HepG2 (cell line): Measurements from ENCODE around the gene JMJD1C. TPM values are rescaled to one million over a fixed set of nuclear protein-coding genes. Genes with fewer than 3 reads are reported as not detected.
A peak's percentile ranks its signal among the peaks of the same experiment; 100 is the strongest.

ENCODE experiments used
- AGO1 ChIP-seq: fragments of 200-400 bp; formaldehyde crosslinking; IDR thresholded peaks from 2 replicates; pipeline ENCODE4 v1.6.1; 2017; ENCODE audit warnings: mild to moderate bottlenecking, low read depth, low read length, moderate library complexity; ENCODE audit not compliant: poor library complexity, severe bottlenecking
- AKNA ChIP-seq: sonication (generic); formaldehyde crosslinking; IDR thresholded peaks from 2 replicates; pipeline ENCODE4 v1.4.0; 2020; ENCODE audit warnings: missing genetic modification reagents, borderline replicate concordance
- ATF7-NPFF ChIP-seq: sonication (generic); formaldehyde crosslinking; IDR thresholded peaks from 2 replicates; pipeline ENCODE4 v1.8.1; 2023; ENCODE audit warnings: mild to moderate bottlenecking, low read depth, missing genetic modification reagents, moderate library complexity
- CBX5 ChIP-seq: sonication (generic); formaldehyde crosslinking; IDR thresholded peaks from 2 replicates; pipeline ENCODE4 v1.4.0; 2020; ENCODE audit warnings: missing genetic modification reagents, borderline replicate concordance
- DR1 ChIP-seq: sonication (generic); formaldehyde crosslinking; IDR thresholded peaks from 2 replicates; pipeline ENCODE4 v1.8.0; 2021; ENCODE audit warnings: mild to moderate bottlenecking, missing genetic modification reagents, inconsistent platforms
- FOXO1 ChIP-seq: sonication (generic); formaldehyde crosslinking; IDR thresholded peaks from 2 replicates; pipeline ENCODE4 v1.4.0; 2020; ENCODE audit warnings: missing genetic modification reagents
- GABPA ChIP-seq, 2 experiments: IDR thresholded peaks; 2 replicates each; pipeline ENCODE4 v1.6.1; 2011 to 2016; ENCODE audit warnings: low read depth in 2 of 2, low read length in 1 of 2, missing biosample characterization in 1 of 2, missing genetic modification characterization in 1 of 2
- IKZF5 ChIP-seq: IDR thresholded peaks from 2 replicates; pipeline ENCODE4 v1.6.1; 2018; ENCODE audit warnings: missing genetic modification reagents, mild to moderate bottlenecking, missing compliant biosample characterization
- MXD4 ChIP-seq: IDR thresholded peaks from 2 replicates; pipeline ENCODE4 v1.6.1; 2016; ENCODE audit warnings: mild to moderate bottlenecking, missing biosample characterization, missing genetic modification reagents
- PHF20 ChIP-seq: sonication (generic); formaldehyde crosslinking; IDR thresholded peaks from 2 replicates; pipeline ENCODE4 v1.5.0; 2020; ENCODE audit warnings: mild to moderate bottlenecking, missing genetic modification reagents
- POGK ChIP-seq: sonication (generic); formaldehyde crosslinking; conservative IDR thresholded peaks from 2 replicates; pipeline ENCODE4 v1.8.0; 2022; ENCODE audit warnings: mild to moderate bottlenecking, moderate library complexity, missing genetic modification reagents
- RAD51 ChIP-seq: fragments of 450-650 bp; IDR thresholded peaks from 2 replicates; pipeline ENCODE4 v1.6.1; 2016; ENCODE audit warnings: borderline replicate concordance
- TEAD3 ChIP-seq: optimal IDR thresholded peaks from 2 replicates; pipeline ENCODE3; 2016; ENCODE audit warnings: borderline replicate concordance
- ZNF124 ChIP-seq: sonication (generic); formaldehyde crosslinking; IDR thresholded peaks from 2 replicates; pipeline ENCODE4 v1.4.0; 2020; ENCODE audit warnings: missing genetic modification reagents
- ZSCAN21 ChIP-seq: sonication (generic); formaldehyde crosslinking; IDR thresholded peaks from 2 replicates; pipeline ENCODE4 v1.8.0; 2022; ENCODE audit warnings: mild to moderate bottlenecking, missing genetic modification reagents, moderate library complexity, borderline replicate concordance
- polyA plus RNA-seq, 8 experiments: library from polyadenylated mRNA; depleted of rRNA in 3 of 8; stranded (reverse) in 7 of 8; unstranded in 1 of 8; fragments of >200 nt; fragmentation: Illumina TruSeq in 4 of 8; extraction: Trizol in 4 of 8; gene quantifications; 2 replicates each; pipeline versions ENCODE4 v1.2.1 to v1.2.3, GENCODE V29; 2011 to 2016; ENCODE audit warnings: low read depth in 4 of 8, missing spikeins in 1 of 8, mixed read lengths in 1 of 8; ENCODE audit not compliant: insufficient read depth in 1 of 8
- total RNA-seq, 5 experiments: library from RNA; depleted of rRNA; stranded (reverse); fragments of >200 nt; fragmentation: Illumina TruSeq; extraction: Trizol; gene quantifications; 2 replicates each; pipeline ENCODE4 v1.2.3, GENCODE V29; 2016; ENCODE audit warnings: low read depth in 1 of 5
- TF ChIP-seq, protein P1 (sequence below): sonication (generic); formaldehyde crosslinking; IDR thresholded peaks from 2 replicates; pipeline ENCODE4 v1.5.1; 2020; ENCODE audit warnings: mild to moderate bottlenecking, missing genetic modification reagents, moderate library complexity

JMJD1C gene
- total and polyA plus RNA-seq, 2 of the 13 experiments (the other 11 are each of a cell fraction or from before 2014, with no cell fraction given) = 42.3 to 42.7 TPM

DNA sequence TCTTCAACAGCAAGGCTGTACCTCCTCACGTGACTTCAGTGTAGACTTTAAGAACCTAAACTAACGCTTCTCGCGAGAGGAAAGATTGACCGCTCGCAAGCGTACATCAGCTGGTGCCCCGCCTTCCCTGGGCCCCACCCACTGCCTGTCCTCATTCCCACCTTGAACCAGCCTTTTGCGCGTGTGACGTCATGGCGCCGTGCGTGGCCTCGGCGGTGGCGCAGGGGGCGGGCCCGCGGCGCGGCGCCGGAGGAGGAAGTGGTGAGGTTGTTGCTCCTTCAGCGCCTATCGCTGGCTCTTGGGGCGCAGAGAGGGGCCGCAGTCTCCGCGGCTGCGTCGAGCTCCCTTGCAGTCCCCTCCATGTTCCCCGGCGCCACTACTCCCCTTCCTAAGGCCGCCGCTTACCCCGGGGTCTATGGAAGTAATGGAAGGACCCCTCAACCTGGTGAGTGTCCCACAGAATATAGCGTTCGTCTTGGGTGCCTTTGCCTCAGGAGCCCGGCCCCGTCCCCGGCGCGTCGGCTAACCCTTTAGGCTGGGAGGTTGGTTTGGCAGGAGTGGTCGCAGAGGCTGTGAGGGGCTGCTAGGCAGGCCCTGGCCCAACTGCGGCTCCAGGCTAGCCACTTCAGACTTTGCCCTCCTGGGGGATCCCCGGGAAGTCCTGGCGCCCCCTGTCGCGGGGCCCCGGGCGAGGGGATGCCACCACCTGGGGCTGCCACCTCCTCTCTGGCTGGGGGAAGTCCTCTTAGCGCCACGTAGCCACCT lies 332.5 kb downstream of the JMJD1C start, which contains the start of gene NRBF2 (continued):
- no peak for TF ChIP-seq AGO1
- TF ChIP-seq ATF7-NPFF (CRISPR knock-in tag) = peak; percentile 63
- peak; percentile 74 for TF ChIP-seq TEAD3 (CRISPR knock-in tag)
- peak; percentile 68; the same call in 1 of the 2 replicates for TF ChIP-seq PHF20
- 0 out of 2 replicates have a peak, but pooled peaks have one; percentile 45 for TF ChIP-seq MXD4 (CRISPR knock-in tag)
- TF ChIP-seq, protein P1, sequence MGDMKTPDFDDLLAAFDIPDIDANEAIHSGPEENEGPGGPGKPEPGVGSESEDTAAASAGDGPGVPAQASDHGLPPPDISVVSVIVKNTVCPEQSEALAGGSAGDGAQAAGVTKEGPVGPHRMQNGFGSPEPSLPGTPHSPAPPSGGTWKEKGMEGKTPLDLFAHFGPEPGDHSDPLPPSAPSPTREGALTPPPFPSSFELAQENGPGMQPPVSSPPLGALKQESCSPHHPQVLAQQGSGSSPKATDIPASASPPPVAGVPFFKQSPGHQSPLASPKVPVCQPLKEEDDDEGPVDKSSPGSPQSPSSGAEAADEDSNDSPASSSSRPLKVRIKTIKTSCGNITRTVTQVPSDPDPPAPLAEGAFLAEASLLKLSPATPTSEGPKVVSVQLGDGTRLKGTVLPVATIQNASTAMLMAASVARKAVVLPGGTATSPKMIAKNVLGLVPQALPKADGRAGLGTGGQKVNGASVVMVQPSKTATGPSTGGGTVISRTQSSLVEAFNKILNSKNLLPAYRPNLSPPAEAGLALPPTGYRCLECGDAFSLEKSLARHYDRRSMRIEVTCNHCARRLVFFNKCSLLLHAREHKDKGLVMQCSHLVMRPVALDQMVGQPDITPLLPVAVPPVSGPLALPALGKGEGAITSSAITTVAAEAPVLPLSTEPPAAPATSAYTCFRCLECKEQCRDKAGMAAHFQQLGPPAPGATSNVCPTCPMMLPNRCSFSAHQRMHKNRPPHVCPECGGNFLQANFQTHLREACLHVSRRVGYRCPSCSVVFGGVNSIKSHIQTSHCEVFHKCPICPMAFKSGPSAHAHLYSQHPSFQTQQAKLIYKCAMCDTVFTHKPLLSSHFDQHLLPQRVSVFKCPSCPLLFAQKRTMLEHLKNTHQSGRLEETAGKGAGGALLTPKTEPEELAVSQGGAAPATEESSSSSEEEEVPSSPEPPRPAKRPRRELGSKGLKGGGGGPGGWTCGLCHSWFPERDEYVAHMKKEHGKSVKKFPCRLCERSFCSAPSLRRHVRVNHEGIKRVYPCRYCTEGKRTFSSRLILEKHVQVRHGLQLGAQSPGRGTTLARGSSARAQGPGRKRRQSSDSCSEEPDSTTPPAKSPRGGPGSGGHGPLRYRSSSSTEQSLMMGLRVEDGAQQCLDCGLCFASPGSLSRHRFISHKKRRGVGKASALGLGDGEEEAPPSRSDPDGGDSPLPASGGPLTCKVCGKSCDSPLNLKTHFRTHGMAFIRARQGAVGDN (CRISPR knock-in tag) = peak; percentile 94
- peak; percentile 73 for TF ChIP-seq DR1
- TF ChIP-seq IKZF5 = no peak; the same call in 1 of the 2 replicates
- TF ChIP-seq GABPA (IDR thresholded peaks at IDR 0.05; ENCODE audit: low read depth, low read length) = 0 out of 2 replicates have a peak, but pooled peaks have one; percentile 22
- peak; percentile 27; the same call in 1 of the 2 replicates for TF ChIP-seq GABPA (CRISPR knock-in tag; IDR thresholded peaks at IDR 0.05; ENCODE audit: low read depth)
- no peak for TF ChIP-seq AKNA (CRISPR knock-in tag)
- TF ChIP-seq RAD51 = peak; percentile 76
- peak; percentile 57; the same call in 1 of the 2 replicates for TF ChIP-seq ZSCAN21 (CRISPR knock-in tag)
- TF ChIP-seq CBX5 = peak; percentile 79; the same call in 1 of the 2 replicates
- TF ChIP-seq ZNF124 (CRISPR knock-in tag) = peak; percentile 73
- peak; percentile 67; the same call in 1 of the 2 replicates for TF ChIP-seq POGK (CRISPR knock-in tag)
- no peak; the same call in 1 of the 2 replicates for TF ChIP-seq FOXO1 (CRISPR knock-in tag)
